HG02798 (cell line): ENCODE measurements around the gene ECHDC3.

ENCODE experiments used
- ATAC-seq: cut with Tn5 transposase; IDR thresholded peaks from one replicate; pipeline ENCODE4 v1.9.1; 2021; ENCODE audit warnings: mild to moderate bottlenecking; ENCODE audit not compliant: unreplicated experiment, poor library complexity

Gene ECHDC3

DNA sequence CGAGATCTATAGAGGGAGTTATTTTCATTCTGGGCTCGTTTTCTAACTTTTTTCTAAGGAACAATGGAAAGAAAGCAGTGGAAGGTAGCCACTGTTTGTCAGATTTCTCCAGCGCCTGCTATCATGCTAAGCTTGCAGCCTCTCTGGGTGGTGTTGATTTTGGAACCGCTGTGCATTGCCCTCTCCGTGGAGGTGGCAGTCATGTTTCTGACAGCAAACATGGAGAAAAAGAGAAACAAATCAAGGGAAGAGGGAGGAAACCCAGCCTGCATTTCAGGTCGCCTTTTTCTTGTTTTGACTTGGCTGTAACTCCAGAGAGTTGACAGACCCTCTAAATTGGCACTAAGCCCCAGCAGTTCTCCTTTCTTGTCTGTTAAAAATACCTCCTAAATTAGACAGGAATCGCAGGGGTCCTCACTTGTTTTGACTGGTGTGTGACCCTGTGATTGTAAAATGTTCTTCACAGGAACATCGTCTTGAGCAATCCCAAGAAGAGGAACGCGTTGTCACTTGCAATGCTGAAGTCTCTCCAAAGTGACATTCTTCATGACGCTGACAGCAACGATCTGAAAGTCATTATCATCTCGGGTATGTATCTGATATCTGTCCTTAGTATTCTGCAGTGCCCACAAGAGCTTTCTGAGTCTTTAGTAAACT is 4.8 kb downstream of the ECHDC3 start:
- ATAC-seq: no peak

DNA sequence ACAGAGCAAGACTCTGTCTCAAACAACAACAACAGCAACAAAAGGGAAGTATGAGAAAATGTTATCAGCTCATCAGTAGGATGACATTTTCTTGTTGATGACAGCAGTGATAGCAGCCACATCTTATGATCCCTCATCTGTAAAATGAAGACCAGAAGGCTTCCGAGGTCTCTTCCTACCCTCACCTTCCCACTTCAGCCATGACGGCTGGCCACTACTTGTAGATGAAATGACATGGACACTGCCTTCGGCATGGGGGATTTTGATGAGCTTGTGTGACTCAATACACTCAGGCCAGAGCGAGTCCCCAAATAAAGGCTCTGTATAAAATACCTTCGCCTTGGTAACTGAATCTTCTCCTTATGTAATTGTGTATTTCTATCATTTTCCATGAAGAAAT is 6.7 kb downstream of the ECHDC3 start:
- no peak for ATAC-seq

DNA sequence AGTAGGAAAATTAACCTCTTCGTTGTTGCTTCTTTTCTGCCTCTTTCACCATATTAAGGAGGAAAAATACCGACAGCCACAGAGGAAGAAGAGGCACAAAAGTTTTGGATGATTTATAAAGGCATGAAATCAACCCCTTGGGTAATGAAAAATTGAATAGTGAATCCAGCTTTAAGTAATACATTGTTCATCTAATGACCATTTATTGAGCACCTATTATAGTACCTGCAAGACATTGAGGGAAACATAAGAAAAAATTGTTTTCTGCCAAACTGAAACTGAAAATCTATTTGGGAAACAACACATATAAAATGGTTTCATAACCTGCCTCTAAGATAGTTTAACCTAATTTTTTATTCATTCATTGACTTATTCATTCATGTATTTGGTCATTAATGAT is 8.2 kb downstream of the ECHDC3 start:
- no peak for ATAC-seq

DNA sequence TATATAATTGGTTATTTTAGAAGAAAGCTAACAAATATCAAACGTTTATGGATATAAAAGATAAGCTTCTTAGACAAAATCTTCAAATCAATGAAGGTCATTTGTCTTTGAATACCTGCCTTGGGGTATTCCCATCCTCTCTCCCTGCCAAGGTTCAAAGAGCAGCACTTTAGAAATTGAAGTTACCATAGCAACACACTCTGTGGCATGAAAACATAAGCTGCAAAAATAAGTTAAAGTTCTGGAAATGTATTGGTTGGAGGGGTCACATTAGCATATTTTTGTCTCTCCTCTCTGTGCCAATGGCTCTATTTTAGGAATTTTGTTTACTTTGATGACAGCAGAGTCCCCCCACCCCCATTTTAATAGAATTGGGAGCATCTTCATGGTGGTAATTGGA is 12.0 kb downstream of the ECHDC3 start:
- ATAC-seq: no peak

DNA sequence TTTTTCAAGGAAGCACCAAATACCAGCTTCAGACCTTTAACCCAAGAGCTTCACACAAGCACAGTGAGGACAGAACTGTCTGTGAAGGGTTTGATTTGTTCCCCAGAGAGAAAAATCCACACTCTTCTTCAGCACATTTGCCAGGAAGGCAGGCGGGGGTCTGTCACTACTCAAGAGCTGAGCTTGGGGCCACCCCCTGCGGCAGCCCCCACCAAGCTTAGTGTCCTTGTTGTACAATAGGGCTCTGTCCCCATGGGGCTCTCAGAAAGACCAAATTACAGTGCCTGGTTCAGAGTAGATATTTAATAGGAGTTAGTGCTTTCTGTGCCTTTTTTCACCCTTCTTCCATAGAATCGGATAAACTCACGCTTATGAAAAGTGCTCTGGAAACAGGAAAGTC is 12.4 kb downstream of the ECHDC3 start:
- ATAC-seq: no peak

DNA sequence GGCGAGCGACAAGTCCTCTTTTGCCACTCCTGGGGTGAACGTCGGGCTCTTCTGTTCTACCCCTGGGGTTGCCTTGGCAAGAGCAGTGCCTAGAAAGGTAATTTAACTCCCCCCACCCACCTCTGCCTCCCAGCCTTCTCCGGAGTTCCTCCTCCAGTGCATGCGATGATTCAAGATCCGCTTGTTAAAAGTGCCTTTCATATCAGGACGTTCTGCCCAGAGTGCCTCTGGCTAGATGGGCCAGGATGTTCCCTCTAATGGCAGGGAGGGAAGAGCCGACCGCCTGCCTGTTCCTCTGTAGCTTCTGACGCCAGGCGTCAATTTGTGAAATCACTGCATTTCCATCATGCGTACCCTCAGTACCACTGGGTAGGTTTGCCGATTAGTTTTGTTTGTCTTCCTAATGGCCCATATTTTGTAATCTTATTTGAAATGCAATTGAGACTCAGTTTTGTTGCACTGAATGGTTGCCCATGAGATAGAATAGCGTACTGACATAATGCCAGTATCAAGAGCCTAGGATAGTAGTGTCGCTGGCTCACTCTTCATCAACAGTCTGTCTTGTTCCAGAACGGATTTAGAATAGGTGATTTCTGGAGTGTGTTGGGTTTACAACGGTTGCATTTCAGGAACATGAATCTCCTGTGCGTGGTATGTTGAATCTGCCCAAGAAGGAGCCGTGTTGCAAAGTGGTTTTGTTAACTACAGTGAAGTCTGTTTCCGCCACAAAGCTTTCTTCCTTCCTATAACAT is 13.5 kb downstream of the ECHDC3 start:
- ATAC-seq: no peak

DNA sequence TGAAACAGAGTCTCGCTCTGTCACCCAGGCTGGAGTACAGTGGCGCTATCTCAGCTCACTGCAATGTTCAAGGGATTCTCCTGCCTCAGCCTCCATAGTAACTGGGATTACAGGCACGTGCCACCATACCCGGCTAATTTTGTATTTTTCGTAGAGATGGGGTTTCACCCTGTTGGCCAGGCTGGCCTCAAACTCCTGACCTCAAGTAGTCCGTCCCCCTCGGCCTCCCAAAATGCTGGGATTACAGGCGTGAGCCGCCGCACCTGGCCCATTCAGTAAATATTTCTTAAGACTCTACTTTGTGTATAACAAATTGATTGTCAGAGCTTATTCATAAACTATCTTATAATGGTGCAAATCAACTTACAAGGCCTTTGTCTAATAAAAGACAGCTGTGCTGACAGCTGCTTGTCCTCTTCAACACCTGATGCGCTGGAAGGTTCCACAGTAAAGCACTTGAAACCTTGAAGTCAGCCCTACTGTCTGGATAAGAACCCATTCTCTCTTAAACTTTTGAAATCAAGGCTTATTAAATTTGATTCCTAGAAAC is 14.7 kb downstream of the ECHDC3 start:
- ATAC-seq: no peak

DNA sequence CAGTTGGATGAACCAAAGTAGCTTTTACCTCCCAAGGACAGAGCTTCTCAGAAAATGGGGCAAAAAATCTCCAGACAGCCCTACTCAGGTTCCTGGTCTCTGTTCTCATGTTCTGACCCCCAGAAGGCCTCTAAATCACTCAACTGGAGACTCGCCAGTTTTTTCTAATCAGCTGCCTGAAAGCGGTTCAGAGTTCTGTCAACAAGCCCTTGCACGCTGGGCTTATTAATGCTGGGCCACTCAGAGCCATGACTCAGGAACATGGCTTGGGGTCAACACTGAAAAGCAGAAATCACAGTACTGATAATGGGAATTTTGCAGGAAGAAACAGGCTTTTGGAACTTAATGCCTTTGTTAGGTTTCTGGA is 15.3 kb downstream of the ECHDC3 start:
- ATAC-seq: no peak

DNA sequence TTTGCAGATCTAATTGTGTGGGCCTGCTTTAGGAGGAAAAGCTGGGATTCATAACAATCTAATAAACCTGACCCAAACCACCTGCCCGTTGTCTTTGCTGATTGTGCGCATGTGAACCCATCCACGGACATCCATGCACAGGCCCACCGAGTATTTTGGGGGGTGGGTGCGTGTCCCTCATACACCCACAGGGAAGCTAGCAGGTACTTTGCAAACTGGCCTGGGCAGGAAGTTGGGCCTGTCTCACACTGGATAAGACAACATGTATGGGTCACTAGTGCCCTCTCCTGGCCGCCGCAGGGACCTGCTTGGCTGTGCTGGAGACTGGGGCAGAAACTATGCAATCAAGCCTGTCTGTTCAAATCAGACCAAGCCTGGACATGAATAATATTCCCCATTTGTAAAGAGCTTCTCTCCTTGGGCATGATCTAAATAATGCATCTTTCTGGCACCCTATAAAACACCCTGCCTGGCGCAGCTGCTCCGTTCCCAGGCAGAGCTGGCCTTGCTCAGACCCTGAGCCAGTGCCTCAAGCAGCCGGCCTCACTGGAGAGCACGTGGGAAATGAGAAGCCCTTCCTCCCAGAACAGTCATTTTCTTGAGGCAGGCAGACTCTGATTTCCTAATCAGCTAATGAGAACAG is 15.8 kb downstream of the ECHDC3 start:
- peak; percentile 96 for ATAC-seq

DNA sequence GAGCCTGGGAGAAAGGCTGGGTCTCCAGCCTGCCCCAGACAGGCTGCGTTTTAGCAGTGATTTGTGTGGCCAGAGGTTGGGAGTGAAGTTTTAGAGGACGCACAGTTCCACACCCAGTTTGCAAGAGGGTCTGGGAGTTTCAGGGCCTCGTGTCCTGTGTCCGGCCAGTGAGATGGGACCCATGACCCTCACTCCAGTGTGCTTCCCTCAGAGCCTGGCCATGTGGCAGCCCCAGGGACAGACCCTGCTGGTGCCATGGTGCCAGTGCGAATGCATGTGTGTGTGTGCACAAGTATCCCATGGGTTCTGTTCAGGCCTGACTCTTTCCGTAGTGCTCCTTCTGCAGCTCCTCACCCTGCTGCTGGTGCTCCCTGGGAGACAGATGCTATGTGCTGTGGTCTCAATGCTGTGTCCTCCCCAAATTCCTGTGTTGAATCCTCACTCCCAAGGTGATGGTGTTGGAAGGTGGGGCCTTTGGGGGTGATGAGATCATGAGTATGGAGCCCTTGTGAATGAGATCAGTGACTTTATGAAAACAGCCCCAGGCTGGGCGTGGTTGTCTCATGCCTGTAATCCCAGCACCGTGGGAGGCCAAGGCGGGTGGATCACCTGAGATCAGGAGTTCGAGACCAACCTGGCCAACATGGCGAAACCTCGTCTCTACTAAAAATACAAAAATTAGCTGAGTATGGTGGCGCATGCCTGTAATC is 16.5 kb downstream of the ECHDC3 start:
- ATAC-seq: no peak

DNA sequence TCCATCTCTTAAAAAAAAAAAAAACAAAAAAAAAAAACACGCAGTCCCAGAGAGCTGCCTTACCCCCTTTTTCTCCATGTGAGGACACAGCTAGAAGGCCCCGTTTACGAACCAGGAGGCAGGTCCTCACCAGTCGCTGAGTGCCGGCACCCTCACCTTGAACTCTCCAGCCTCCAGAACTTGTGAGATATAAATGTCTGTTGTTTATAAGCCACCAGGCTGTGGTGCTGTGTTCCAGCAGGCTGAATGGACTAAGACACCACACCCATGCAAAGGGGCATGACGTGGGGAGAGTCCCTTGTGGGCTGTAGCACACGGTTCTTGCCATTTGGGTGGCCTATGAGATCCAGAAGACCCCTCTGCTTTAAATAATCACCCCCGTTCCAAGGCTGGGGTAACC is 17.2 kb downstream of the ECHDC3 start:
- ATAC-seq: no peak

DNA sequence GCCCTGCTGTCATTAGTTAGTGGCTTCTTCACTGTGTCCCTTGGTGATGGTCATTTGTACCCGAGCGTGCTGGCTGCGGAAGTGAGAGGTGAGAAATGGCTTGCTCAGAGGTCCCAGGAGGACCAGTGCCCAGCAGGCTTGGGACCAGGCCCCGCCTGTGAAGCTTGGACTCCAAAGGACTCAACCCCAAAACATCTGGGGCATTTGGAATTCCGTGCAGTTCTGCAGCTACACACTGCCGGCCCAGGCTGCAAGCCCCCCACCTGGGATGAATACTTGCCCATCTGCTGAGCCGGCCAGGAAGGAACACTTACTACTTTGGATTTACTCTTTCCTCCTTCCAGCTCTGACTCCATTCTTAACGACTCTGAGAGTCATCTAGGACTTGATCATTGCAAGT is 18.0 kb downstream of the ECHDC3 start:
- no peak for ATAC-seq

DNA sequence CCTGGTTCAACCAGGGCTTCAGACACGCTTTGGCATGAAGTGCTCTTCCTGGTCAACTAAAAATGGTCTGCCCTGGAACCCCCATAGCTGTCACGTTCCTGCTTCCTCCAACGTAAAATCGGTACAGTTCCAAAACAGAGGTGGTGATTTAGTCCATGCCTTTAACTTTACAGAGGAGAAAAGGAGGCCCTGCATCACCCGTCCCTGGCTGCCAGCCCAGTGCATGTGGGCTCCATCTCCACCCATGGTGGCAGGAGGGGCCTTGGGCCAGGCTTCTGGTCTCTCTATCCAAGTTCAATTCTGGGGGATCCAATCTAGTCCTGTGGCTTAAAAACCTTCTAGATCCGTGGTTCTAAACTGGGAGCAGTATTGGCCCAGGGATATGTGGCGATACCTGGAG is 18.7 kb downstream of the ECHDC3 start:
- no peak for ATAC-seq

DNA sequence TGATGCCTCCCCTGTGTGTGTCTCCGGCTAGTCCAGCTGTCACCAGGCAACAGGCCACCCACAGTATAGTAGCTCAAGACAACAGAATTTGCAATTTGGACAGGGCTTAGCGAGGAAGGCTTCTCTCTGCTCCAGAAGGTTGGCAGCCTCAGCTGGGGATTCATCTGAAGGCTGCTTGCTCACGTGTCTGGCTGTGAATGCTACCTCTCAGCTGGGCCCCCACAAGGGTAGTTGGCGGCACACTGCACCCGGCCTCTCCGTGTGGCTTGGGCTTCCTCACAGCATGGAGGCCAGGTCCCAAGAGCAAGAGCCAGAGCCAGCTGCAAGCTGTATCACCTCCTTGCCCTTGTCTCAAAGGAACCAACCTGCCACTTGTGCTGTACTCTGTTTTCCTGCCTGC is 19.2 kb downstream of the ECHDC3 start:
- ATAC-seq: no peak

DNA sequence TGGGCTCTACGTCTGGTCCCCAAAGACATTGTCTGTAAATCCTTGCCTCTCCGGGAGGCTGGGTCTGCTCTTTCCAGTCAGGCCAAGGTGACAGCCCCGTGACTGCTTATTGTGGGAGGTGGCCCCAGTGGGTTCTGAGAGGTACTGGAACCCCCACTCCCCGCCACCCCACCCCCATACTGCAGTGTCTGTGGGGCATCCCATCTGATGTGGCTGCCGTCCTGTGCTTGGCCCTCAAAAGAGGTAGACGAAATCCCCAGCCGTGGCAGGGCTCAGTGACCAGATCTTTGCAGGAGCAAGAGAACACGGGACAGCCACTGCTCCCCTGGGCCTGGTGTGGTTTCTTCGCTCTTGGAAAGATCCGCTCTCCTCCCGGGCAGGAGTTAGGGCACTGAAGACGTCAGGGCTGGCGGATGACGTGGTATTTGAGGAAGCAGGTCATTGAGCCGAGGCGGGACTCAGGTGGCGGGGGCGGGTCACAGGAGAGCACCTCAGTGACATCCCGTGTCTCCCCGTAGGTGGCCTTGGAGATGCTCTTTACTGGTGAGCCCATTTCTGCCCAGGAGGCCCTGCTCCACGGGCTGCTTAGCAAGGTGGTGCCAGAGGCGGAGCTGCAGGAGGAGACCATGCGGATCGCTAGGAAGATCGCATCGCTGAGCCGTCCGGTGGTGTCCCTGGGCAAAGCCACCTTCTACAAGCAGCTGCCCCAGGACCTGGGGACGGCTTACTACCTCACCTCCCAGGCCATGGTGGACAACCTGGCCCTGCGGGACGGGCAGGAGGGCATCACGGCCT is 20.7 kb downstream of the ECHDC3 start:
- no peak for ATAC-seq

DNA sequence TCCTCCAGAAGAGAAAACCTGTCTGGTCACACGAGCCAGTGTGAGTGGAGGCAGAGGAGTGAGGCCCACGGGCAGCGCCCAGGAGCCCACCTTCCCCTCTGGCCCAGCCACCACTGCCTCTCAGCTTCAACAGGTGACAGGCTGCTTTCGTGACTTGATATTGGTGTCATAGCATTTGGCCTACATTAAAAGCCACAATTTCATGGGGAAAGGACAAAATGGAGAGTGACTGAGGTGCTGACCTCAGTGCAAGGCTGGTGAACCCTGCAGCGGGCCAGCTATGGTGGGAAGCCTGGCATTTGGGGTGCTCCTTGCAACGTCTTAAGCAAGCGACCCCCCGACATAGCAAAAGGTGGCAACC is 21.3 kb downstream of the ECHDC3 start:
- no peak for ATAC-seq

DNA sequence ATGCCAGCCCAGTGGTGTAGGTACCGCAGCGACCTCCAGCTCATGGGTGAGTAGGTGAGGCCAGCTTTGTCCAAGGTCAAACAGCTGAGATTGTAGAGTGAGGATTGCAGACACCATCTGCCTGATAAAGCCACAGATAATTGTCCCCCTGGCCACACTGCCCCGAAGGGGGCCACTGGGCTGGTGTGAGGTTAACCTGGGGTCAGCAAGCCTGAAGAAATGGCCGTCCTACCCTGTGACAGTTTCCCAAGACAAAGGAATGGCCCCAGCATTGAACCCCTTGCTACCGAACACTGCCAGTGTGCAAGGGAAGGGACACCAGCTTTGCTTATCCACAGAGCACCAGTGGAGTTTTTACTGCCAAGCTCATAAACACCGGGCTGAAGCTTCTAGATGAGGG is 23.0 kb downstream of the ECHDC3 start:
- ATAC-seq: no peak

DNA sequence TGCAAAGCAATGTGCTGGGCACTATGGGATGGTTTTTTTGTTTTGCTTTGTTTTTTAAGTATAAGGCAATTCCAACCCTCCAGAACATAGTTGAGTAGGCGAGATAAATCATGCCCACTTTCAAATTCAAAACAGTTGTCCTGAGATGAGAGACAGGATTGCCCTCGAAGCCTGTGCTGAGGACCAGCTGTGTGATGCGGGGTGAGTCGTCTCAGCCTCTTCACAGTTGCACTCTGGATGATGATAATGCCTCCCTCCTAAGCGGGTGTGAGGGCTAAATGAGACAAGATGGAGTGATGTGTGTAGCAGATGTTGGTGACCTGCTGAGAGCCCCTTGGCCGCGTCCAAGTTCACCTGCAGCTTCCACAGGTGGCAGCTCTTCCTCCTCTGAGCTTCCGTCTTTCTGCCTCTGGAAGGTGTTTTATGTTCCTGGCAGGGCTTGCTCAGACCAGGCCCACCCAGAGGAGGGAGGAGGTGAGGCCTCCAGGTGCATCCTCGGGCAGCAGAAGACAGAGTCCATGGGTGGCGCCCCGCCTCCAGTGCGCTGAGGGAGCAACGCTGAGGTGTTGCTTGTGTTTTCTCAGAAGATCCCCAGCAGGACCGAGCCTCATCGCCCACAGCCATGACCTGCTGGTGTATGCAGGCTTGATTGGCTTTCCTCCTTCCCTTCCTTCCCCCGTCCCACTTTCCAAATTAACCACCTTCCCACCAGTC is 30.6 kb downstream of the ECHDC3 start:
- no peak for ATAC-seq

DNA sequence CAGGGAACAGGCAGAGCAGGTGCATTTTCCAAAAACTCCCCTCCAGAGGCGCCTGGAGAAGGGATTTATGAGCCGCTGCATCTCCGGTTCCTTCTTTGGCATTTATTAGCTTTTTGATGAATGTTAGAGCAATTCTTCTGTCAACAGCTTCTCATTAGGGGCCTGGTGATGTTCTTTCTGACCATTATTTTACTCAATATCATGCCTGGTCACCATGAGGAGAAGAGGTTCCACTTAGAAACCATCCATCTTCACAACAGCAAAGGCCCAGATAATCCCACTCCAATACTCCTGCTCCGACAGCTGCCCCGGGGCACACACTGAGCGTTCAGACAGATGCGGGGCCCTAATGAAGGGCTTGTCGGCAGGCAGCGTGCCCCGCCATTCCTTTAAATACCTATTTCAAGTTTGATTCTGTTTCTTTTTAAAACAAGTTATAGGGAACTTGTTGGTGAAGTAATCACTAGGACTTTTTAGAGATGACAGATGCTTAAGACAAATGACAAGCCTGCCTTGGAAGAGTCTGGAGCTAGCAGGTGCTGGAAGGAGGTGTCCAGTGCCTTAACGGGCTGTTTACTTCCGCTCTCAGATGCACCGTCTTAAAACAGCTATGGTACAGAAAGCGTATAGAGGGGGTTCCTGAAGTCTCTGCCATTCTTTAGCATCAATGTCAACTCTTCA is 31.7 kb downstream of the ECHDC3 start:
- no peak for ATAC-seq
